Cortex of kidney (tissue), 1 donor: Measurements from ENCODE around the gene MOAP1.
"Not testable (repeated sequence)": the region's sequence is repeated elsewhere in the genome, so short reads cannot be mapped to it uniquely, and the experiment has no call there.

Experiments
- DNase-seq: peaks from one replicate; lab custom pipeline; 2025; lab: John Stamatoyannopoulos, UW

Gene MOAP1, protein sequence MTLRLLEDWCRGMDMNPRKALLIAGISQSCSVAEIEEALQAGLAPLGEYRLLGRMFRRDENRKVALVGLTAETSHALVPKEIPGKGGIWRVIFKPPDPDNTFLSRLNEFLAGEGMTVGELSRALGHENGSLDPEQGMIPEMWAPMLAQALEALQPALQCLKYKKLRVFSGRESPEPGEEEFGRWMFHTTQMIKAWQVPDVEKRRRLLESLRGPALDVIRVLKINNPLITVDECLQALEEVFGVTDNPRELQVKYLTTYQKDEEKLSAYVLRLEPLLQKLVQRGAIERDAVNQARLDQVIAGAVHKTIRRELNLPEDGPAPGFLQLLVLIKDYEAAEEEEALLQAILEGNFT

DNA sequence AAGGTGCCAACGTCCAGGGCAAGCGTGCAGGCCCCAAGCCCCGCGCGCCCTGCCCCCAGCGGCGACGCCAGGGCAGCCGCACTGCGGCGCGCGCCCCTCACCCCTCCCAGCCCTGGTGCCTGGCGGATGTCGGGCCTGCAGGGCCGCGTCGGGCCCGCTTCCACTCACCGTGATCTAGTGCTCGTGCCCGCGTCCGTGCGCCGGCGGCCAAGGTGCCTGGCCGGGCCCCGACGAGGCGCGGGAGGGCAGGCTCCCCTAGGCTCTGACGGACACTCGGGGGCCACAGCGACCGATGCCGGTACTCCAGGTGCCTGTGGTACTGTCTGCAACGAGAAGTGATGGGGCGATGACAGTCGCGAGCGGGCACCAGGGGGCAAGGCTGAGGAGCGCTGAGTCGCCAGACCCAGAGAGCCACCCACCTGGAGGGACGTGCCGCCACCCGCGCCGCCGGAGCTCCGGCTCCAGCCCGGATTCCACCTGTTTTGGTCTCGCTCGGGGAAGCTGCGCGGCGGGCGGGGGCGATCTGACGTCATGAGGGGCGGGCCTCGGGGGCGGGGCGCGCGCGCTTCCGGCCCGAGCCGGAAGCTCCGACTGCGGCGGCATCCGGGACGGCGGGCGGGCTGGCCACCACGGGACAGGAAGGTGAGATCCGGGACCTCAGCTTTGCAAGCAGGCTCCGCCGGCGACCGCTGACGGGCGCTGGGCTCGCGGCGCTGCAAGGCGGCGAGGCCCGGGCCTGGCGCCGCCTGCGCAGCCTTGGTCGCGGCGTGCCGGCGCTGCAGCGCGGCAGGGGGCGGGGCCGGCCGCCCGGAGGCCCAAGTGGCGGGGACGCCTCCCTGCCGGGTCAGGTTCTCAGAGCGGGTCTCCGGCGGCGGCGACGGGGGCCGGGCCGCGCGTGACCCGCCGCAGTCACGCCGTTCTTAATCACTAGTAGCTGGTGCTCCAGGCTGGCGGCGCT lies at the start of gene MOAP1, which contains the start of gene LYSET:
TSS of gene MOAP1 (minus strand) at position 507 of the 958 bp plus-strand sequence. CDS start 655 bp downstream, outside the sequence.
TSS of gene LYSET (plus strand) at position 927 of the 958 bp plus-strand sequence. CDS start 89 bp downstream, outside the sequence.
- no peak for DNase-seq

DNA sequence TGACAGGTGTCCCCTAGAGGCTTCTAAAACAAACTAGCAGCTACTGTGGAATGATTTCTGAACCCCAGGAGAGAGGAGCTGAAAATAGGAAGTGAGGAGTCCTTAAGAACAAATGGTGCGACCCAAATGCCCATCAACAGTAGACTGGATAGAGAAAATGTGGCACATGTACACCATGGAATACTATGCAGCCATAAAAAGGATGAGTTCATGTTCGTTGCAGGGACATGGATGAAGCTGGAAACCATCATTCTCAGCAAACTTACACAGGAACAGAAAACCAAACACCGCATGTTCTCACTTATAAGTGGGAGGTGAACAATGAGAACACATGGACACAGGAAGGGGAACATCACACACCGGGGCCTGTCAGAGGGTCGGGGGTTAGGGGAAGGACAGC lies 48.4 kb upstream of the MOAP1 start:
- not testable (repeated sequence) for DNase-seq

DNA sequence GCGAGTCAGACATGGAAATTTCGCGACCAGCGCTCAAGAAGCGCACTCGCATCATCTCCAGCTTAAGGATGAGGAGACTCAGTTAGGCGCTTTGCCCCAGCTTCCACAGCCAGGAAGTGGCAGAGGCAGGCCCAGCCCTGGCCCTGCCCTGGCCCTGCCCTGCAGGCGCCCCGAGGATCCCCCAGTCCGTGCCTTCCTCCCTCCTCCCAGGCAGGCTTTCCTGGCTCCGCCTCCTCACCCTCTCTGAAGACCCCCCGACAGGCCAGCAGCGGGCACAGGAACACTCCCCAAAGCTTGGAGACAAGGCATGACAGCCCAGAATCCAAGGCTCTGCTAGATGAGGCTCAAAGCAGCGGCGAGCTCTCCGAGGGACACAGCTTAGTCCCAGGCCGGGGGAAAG lies 47.5 kb upstream of the MOAP1 start:
- no peak for DNase-seq

DNA sequence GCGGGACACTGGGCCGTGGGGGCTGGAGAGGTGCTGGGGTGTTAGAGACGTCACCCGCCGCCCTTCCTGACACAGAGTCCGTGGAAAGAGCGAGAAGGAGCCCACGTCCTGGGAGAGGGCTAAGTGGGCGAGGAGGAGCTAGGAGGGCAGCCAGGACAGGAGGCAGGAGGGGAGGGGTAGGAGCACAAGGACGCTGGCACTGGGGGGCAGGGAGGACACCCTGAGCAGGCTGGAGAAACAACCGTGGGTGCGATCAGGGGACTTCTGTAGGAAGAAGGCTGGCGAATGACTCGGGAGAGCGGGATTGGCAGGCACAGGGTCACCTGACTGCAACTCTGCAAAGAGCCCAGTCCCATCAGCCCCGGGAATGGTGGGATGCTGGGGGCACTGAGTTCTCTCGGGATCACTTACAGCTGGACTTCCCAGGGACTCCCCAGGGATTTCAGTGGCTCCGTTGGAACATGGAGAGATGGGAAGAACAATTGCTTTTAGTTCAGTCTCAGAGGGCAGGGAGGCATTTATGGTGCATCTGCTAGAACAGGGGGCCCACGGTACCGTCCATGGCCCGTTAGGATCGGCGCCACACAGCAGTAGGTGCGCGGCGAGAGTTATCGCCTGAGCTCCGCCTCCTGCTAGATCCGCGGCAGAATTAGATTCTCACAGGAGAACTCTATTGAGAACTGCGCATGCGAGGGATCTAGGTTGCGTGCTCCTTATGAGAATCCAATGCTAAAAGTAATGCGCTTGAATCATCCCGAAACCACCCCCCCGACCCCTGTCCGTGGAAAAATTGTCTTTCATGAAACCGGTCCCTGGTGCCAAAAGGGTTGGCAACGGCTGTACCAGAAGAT lies 46.7 kb upstream of the MOAP1 start:
- DNase-seq, result no peak

DNA sequence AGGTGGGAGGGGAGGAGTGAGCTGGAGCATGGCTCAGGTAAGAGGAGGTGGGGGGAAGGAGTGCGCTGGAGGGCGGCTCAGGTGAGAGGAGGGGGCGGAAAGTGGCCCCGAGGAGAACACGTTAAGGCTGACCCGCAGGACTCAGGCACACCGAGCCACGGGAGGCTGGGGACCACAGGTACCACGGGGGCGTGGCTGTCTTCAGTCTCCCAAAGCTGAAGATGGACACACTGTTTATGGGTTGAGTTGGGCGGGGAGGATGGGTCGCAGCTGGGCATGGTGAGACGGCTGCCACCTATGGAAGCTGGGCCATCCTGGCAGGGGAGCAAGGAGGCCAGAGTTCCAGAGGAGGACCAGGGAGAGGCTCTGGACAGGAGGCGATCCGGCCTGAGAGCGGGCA lies 45.8 kb upstream of the MOAP1 start:
- DNase-seq, result no peak

DNA sequence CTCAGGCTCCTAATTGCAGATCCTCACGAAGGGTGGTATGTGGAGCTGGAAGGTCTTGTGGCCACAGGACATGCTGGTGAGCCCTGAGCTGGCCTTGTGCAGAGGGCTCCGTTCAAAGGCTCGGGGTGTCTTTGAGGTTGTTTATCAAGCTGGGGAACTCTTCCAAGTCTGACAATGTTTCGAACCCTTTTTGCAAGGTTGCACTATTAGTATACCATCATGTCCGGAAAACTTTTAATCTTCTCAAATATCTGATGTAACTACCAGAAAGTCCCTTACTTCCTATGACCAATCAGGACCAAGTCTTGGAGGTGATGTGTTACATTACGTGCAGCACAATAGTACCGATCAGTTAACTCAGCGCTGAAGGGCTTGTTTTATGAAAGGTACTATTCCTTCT lies 43.9 kb upstream of the MOAP1 start:
- no peak for DNase-seq

DNA sequence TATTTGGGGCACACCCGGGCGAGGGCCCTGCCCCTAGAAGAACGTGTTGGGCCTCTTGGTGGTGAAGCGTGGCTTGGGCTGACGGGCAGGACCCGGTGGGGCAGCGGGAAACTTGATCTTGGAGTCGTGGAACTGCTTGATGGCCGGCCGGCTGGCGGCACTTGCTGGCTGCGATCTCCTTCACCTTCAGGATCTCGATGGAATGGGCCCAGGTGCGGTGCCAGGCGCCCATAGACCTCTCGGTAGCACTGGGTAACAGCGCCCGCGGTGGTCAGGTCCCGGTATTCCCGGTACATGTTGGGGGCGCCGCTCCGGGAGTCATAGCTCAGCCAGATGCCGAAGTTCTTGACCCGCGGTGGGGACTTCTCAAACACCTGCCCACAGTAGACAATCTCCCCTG lies 38.9 kb upstream of the MOAP1 start:
- no peak for DNase-seq

DNA sequence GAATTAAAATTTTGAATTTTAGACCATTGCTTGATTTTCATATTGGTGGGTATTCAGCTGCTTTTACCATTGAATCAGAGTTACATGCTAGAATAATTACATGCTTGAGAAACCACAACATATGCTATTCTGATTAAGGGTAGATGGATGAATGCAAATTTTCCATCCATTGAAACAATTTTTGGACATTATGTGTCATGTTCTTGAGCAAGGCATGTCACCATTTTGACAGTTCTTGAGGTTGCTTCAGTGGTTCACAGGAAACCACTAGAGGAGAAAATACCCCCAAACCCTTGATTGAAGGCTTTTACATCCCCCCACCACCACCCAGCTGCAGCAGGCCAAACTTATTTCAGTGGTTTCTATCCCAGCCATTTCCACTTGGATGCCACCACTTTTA lies 35.8 kb upstream of the MOAP1 start:
- DNase-seq, result no peak

DNA sequence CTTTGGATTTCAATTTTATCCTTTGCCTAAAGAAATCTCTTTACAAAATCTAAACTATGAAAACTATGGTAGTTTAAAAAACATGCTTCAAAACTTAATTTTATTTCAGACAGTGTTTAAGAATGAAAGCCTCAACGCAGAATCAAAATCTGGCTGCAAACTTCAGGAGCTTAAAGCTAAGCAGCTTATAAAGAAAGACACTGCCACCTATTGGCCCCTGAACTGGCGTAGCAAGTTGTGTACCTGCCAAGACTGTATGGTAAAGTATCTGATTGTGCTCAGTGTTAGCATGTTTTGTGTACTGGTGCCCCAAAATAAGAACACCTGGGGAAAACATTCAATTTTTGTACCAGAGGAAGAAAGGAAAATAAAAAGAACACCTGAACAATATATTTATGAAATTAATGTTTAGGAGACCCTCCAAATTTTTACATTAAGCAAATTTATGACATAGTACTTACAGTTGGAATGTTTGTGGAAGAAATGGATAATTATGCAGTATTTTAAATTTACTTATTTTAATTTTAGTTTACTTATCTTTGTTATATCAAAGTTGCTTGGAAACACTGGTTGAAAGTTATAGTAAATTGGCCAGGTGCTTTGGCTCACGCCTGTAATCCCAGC lies 34.5 kb upstream of the MOAP1 start:
- no peak for DNase-seq

DNA sequence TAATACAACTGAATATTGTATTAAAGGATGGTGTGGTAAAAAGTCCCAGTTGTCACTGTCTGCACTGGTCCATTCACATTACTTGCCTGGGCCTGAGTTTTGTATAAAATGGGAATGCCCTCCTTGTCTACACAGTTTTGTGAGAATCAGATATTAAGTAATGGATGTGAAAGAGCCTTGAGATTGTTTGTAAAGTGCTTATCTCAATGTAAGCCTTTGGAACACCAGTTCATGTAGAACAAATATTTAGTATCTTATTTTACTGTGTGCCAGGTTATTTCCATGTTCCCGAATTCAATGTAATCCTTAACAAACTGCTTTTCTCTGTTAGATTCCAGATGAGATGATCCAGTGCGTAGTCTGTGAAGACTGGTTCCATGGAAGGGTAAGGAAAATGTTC lies 29.9 kb upstream of the MOAP1 start:
- DNase-seq, result no peak

DNA sequence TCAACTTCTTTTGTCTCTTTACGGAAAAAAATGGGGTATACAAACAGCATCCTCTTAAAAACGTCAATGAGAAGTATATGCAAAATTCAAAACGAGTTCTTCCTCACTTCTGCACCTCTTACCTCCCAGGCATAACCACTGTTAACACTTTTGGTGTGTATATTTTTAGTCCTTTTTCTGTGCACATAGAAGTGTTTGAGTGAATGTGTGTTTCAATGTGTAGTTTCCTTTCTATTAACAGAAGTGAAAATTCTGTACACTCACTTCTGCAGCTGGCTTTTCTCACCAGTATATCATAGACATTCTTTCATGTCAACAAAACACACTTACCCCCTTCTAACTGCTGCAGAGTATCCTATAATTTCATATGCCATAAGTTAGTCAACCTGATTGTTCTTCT lies 27.7 kb upstream of the MOAP1 start:
- DNase-seq, result no peak

DNA sequence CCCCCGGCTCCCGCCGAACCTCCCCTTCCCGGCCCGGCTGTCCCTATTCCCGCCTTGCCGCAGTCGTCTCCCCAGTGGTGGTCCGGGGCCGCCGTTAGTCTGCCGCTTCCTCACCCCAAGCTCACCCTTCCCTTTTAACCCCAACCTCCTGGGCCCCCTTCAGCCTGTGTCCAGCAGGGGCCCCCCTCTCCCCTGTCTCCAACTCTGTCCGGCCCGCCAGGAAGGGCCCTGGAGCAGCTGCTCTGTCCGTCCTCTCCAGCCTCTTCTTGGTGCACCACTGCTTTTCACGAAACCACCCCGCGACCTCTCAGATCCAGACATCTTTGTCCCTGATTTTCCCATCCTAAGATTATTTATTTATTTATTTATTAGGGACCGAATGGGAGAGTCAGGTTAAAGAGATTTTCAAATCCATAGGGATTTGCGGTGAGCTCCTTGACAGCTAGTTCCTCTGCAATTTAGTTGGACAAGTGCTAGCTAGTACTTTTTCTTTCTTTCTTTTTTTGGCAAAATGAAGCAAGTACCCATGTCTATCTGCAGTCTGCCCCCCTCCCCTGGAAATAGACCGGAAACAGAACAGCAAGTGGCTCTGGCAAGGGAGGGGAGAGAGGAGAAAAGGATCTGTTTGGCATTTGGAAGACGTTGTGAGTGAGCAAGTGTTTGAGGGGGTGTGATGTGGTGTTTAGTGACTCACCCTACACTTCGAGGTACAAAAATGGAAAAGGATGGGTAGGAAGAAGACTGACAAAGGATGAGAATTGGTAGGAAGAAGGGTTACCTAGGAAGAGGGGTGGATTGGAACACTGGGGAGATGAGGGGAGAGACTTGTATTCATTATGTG lies 23.0 kb upstream of the MOAP1 start:
- no peak for DNase-seq

DNA sequence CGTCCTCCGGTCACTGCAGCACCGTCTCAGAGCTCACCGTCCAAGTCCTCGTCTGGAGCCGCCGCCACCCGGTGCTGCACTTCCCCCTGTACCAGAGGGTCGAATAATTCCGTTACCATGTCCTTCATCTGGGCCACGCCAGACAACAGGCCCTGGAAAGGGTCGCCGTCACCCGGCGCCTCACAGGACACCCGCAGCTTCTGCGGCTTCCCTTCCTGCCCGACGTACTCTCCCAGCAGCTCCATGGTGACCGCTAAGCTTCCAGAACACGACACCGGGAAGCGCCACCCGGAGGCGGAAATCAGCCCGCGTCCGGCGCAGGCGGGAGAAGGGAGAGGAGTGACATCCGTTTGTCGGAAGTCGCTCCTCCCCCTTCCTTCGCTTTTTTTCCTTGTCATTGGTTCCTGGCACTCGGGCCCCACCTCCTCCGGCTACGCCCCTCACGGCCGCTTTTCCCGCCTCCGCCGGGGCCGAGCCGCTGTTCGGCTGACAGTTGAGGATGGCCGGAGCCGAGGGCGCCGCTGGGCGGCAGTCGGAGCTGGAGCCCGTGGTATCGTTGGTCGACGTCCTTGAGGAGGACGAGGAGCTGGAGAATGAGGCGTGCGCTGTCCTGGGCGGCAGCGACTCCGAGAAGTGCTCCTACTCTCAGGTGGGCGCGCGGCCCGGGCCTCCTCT lies 22.2 kb upstream of the MOAP1 start, which contains the start of the genes GON7 and UBR7:
TSS of gene GON7 (minus strand) at position 273 of the 675 bp plus-strand sequence. CDS start at position 245, 28 bp downstream.
TSS of gene UBR7 (plus strand) at position 464 of the 675 bp plus-strand sequence. CDS start at position 500, 36 bp downstream.
- DNase-seq, result peak; percentile 38

DNA sequence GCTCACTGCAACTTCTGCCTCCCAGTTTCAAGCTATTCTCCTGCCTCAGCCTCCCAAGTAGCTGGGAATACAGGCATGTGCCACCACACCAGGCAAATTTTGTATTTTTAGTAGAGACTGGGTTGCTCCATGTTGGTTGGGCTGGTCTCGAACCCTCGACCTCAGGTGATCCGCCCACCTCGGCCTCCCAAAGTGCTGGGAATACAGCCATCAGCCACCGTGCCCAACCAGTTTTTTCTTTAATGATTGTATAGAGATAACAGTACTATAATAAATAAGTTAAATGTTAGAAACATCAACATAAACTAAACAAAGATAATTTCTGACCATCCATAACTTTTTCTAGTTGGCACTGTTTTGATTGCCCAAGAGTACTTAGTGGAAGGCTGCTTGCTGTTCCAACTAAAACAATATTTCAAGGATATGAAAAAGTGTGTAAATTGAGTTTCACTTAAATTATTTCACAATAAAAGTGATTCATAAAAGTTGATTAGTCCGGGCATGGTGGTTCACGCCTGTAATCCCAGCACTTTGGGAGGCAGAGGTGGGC lies 16.5 kb upstream of the MOAP1 start:
- no peak for DNase-seq

DNA sequence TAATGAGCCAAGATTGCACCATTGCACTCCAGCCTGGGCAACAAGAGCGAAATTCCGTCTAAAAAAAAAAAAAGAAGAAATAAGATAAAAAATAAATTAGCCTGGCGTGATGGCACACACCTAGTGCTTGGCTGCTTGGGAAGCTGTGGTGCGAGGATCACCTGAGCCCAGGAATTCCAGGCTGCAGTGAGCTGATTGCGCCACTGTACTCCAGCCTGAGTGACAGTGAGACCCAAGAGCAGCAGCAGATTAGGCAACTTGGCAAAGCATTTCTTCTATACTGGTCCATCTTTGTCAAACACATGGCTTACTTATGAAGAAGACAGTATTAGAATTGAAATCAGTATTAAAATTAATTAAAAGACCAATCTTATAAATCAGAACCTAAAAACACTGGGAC lies 15.9 kb upstream of the MOAP1 start:
- DNase-seq, result no peak

DNA sequence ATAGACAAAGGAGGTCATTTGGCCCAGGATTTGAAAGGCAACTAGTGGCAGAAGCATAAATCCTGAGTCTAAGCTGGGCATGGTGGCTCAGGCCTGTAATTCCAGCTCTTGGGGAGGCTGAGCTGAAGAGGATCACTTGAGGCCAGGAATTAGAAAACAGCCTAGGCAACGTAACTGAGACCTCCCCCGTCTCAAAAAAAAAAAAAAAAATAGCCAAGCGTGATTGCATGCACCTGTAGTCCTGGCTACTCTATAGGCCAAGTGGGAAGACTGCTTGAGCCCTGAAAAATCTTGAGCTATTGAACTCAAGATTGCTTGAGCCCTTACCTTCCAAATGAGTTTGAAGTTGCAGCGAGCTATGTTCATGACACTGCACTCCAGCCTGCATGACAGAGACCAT lies 14.3 kb upstream of the MOAP1 start:
- no peak for DNase-seq

DNA sequence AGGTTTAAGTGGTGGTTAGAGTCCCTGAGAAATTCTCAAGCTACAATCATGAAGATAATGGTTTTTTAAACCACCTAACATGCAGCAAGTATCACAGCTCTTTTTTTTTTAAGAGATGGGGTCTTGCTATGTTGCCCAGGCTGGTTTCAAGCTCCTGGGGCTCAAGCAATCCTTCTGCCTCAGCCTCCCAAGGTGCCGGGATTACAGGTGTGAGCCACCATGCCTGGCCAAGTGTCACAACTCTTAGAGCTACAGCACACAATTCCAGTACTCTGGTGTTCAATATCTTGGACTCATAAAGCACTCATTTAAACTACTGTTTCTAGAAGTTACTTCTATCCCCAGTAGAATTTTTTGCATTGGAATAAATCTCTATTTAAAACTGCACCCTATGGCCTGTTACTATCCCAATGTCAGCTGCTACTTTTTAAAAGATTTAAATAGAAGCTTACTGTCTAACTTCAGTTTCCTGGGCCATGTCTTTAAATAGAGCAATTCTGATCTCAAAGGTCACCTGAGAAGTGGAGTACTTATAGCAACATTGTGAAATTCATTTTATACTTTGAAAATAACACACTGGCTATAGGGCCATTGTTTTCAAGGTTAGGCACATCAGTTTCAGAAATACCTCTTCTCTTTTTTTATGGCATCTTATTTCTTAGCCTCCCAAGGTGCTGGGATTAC lies 10.8 kb upstream of the MOAP1 start:
- DNase-seq, result no peak

DNA sequence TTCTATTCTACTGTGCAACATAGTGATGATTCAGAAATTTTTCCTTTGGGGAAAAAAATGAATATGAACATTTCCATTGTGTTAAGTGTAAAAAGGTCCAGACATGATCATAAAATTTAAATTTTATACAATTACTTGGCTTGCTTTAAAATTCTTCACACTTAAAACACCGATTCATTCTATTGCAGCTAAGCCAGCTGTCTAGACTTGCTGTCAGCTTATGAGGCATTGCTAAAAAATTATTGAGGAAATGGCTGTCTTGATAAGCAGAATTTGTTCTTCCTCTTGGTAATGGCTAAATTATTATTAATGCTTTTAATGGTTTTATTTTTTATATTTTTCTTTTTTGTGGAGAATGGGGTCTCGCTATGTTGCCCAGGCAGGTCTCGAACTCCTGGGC lies 2.3 kb upstream of the MOAP1 start:
- DNase-seq, result no peak

DNA sequence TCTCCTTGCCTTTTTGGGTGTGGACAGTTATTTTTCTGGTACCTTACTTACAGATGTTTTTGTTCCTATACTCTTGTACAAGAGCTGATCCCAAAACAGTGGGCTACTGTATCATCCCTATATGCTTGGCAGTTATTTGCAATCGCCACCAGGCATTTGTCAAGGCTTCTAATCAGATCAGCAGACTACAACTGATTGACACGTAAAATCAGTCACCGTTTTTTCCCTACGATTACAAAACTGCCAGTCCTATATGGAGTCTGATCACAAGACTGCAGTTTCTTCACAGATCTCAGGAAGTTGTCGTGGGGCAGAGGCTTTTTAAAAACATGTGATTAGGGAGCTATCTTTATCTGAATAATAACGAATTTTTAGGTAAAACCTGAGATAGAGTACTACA lies 1.8 kb upstream of the MOAP1 start:
- DNase-seq, result no peak
